Parathyroid adenoma (tissue), 2 donors: Measurements from ENCODE around the gene GDPD4.

Experiments
- H2AFZ ChIP-seq: fragments of 300-600 bp; sonication (generic); one replicate; pipeline ENCODE4 v1.7.0; 2017; ENCODE audit warnings: antibody characterized with exemption, mild to moderate bottlenecking
- H3K27ac ChIP-seq: fragments of 300-600 bp; sonication (generic); one replicate; pipeline ENCODE4 v1.7.0; 2017
- H3K27me3 ChIP-seq: fragments of 300-600 bp; sonication (generic); one replicate; pipeline ENCODE4 v1.7.0; 2017; ENCODE audit warnings: low read length; ENCODE audit not compliant: control insufficient read depth, insufficient read depth
- H3K36me3 ChIP-seq: fragments of 300-600 bp; sonication (generic); one replicate; pipeline ENCODE4 v1.7.0; 2017; ENCODE audit warnings: low read length; ENCODE audit not compliant: control insufficient read depth, insufficient read depth
- H3K4me1 ChIP-seq: fragments of 300-600 bp; sonication (generic); one replicate; pipeline ENCODE4 v1.7.0; 2017; ENCODE audit warnings: control low read depth
- H3K4me2 ChIP-seq: fragments of 300-600 bp; sonication (generic); one replicate; pipeline ENCODE4 v1.7.0; 2017; ENCODE audit warnings: low read length
- H3K4me3 ChIP-seq: fragments of 300-600 bp; sonication (generic); one replicate; pipeline ENCODE4 v1.7.0; 2017; ENCODE audit warnings: low read depth, low read length
- H3K79me2 ChIP-seq: fragments of 300-600 bp; sonication (generic); one replicate; pipeline ENCODE4 v1.7.0; 2017; ENCODE audit warnings: control low read depth
- H3K9ac ChIP-seq: fragments of 300-600 bp; sonication (generic); one replicate; pipeline ENCODE4 v1.7.0; 2017; ENCODE audit warnings: mild to moderate bottlenecking
- H3K9me3 ChIP-seq: fragments of 300-600 bp; sonication (generic); one replicate; pipeline ENCODE4 v1.7.0; 2017; ENCODE audit warnings: low read length; ENCODE audit not compliant: control insufficient read depth
- TF ChIP-seq, protein P1 (sequence below): fragments of 300-600 bp; sonication (generic); IDR thresholded peaks from one replicate; pipeline ENCODE4 v1.7.0; 2017; ENCODE audit warnings: antibody characterized with exemption, mild to moderate bottlenecking
- donor health status: primary hyperparathyroidism.

The GDPD4 gene

DNA sequence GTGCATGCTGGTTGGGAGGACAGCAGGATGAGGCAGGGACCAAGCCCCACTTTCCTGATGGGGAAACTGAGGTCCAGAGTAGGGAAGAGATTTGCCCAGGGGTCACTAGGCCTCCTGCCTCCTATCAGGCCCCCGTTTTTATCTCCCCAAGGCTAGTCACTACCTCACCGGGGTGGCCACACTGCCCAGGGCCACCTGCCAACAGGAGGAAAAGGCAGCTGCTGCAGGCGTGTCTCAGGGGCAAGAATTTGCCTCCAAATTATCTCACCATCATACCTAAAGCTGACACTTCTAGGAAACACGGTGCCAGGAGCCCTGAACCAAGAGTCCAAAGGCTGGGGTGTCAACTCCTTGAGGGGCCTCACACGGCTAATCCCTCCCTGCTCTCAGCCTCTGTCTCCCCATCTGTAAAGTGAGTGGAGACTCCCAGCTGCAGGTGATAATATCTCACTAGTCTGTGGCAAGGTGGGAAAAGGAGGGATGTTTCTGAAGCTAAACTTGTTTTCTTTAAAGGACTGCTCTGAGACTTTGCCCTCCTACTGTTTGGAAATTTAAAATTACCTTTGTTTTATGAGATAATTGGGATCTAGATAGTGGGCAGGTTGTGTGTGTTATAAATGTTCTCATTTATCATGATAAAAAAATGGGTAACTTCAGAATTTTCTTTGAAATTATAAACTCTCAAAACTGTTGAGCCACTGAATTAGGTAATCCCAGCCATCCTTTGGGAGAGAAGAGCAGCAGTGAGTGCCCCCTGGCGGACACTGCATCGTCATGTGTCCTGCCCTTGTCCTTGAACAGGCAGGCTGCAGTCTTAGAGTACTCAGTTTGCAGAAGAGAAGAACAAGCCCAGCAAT, 113.5 kb downstream of the GDPD4 start:
- no peak overlapping the region for H3K9ac ChIP-seq
- no peaks in the 10 kb centered on the region for H3K9me3 ChIP-seq
- no peak overlapping the region for H3K4me3 ChIP-seq
- no peaks in the 10 kb centered on the region for H3K36me3 ChIP-seq
- H3K27me3 ChIP-seq, result no peaks in the 10 kb centered on the region
- no peaks in the 10 kb centered on the region for H3K79me2 ChIP-seq
- H2AFZ ChIP-seq, result no peak overlapping the region
- TF ChIP-seq, protein P1, sequence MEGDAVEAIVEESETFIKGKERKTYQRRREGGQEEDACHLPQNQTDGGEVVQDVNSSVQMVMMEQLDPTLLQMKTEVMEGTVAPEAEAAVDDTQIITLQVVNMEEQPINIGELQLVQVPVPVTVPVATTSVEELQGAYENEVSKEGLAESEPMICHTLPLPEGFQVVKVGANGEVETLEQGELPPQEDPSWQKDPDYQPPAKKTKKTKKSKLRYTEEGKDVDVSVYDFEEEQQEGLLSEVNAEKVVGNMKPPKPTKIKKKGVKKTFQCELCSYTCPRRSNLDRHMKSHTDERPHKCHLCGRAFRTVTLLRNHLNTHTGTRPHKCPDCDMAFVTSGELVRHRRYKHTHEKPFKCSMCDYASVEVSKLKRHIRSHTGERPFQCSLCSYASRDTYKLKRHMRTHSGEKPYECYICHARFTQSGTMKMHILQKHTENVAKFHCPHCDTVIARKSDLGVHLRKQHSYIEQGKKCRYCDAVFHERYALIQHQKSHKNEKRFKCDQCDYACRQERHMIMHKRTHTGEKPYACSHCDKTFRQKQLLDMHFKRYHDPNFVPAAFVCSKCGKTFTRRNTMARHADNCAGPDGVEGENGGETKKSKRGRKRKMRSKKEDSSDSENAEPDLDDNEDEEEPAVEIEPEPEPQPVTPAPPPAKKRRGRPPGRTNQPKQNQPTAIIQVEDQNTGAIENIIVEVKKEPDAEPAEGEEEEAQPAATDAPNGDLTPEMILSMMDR, result peak; percentile 81
- H3K4me1 ChIP-seq, result no peaks in the 10 kb centered on the region
- H3K4me2 ChIP-seq, result no peak overlapping the region
- H3K27ac ChIP-seq, result no peak overlapping the region

GRCh38 chr11:77187111-77187750, 114.3 kb downstream of the GDPD4 start:
- Histone ChIP-seq H3K27me3 (no peaks in the 10 kb centered on the region), H3K4me1 (no peaks in the 10 kb centered on the region), H3K36me3 (no peaks in the 10 kb centered on the region), H3K9ac (no peak overlapping the region), H3K4me3 (no peak overlapping the region), H2AFZ (no peak overlapping the region), H3K9me3 (no peaks in the 10 kb centered on the region), H3K27ac (no peak overlapping the region), H3K79me2 (no peaks in the 10 kb centered on the region), H3K4me2 (no peak overlapping the region)
- TF ChIP-seq, protein P1, result no peak

DNA sequence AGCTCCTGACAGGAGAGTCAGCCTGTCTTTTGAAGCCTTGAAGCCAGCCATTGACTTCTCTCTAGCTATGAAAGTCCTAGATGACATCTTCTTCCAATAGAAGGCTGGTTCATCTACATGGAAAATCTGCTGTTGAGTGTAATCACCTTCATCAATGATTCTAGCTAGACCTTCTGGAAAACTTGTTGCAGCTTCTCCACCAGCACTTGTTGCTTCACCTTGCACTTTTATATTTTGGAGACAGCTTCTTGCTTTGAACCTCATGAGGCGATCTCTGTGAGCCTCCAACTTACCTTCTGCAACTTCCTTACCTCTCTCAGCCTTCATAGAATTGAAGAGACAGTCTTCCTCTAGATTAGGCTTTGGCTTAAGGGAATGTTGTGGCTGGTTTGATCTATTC, 115.2 kb downstream of the GDPD4 start:
- Histone ChIP-seq H3K36me3 (no peaks in the 10 kb centered on the region), H3K27me3 (no peaks in the 10 kb centered on the region), H3K9ac (no peak overlapping the region), H3K4me1 (no peaks in the 10 kb centered on the region), H3K27ac (no peak overlapping the region), H3K79me2 (no peaks in the 10 kb centered on the region), H2AFZ (no peak overlapping the region), H3K4me2 (no peak overlapping the region), H3K4me3 (no peak overlapping the region), H3K9me3 (no peaks in the 10 kb centered on the region)
- TF ChIP-seq, protein P1, result no peak

DNA sequence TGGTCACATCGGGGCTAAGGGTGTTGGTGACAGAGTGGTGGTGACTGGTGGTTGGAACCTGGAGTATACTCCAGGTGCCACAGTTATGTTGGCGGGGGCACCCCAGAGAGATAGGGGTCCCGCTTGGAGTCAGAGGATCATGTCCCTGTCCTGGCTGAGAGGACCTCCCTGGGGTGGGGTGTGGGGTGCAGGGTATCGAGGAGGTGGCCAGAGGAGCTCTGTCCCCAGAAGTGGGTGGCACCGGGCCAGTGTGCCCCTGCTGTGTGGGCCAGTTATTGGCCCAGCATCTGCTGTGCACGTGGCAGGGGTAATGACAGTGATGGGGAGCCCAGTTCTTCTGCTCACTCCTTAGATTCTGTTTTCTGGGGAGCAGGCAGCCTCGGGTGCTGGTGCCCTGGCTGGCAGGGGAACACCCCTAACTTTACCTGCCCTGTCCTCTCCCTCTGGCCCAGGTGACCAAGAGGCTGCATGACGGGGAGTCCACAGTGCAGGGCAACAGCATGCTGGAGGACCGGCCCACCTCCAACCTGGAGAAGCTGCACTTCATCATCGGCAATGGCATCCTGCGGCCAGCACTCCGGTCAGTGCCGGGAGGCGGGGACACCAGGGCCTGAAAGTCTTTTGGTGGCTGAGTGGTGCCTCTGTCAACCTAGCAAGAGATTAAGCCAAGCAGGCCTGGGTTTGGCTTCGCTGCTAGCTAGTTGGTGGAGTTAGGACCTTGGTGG, 117.2 kb downstream of the GDPD4 start:
- Histone ChIP-seq H3K4me1 (no peaks in the 10 kb centered on the region), H3K79me2 (no peaks in the 10 kb centered on the region), H3K9me3 (no peaks in the 10 kb centered on the region), H2AFZ (no peak overlapping the region), H3K9ac (no peak overlapping the region), H3K4me2 (no peak overlapping the region), H3K27ac (no peak overlapping the region), H3K27me3 (no peaks in the 10 kb centered on the region), H3K4me3 (no peak overlapping the region), H3K36me3 (no peaks in the 10 kb centered on the region)
- TF ChIP-seq, protein P1, result no peak
